Measurements from ENCODE around the gene ABLIM2.

The ABLIM2 gene

DNA sequence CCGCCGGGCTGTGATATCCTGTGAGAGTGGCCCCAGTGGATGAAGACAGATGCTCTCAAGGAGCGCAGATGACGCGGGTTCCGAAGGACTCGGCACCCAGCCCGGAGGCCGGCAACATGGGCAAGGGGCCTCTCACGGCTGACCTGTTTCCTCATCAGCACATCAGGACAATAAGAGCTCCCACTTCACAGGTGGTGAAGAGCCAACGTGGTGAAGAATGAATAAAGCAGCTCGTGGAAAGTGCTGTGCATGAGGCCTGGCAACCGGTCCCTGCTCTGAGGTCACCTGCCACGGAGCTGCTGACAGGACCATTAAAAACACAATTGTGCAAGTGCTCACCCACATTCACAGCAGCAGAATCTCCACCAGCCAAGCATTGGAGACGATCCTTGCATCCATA lies 22.9 kb downstream of the ABLIM2 start:
- no peak for DNase-seq

DNA sequence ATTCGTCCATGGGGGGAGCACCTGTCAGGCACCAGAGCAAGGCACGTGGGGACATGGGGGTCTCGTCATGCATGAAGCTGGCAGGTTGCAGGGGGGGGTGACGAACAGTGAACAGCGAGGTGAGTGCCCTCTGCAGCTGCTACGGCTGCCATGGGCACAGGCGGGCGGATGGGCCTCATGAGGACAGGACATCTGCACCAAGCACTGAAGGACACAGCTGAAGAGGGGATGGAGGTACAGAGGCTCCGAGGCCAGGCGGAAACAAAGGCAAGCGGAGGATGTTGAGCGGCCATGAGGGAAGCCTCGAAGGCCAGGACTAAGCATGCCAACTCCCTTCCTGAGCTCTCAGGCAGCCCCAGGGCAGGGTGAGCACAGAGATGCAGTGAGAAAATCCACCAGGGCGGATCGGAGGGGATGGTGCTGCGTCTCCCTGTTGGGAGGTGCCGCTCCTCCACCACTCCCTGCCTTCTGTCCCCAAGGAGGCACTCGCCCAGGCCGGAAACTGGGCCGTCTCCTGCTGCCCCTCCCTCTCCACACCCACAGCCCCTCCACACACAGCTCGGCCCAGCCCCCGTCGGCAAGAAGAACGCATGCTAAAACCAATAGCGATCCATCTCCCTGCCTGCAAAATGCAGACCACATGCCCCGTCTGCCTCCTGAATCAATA lies 24.6 kb downstream of the ABLIM2 start:
- no peak for DNase-seq

GRCh38 chr4:8132947-8133705 lies 25.5 kb downstream of the ABLIM2 start:
- no peak for DNase-seq

- DNase-seq, result no peak
Measured at GRCh38 chr4:8132400-8132799, 26.2 kb downstream of the ABLIM2 start.

DNA sequence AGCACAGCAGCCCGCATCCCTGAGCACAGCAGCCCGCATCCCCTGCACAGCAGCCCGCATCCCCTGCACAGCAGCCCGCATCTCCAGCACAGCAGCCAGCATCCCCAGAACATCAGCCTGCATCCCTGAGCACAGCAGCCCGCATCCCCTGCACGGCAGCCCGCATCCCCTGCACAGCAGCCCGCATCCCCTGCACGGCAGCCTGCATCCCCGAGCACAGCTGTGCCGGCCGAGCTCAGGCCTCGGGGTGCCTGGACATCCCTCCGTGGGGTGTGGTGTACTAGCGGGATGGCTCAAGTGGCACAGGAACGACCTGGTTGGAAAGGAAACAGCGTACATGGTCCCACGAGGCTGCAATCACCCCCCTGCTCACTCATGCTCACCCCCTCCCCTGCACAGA lies 26.8 kb downstream of the ABLIM2 start:
- DNase-seq, result no peak

DNA sequence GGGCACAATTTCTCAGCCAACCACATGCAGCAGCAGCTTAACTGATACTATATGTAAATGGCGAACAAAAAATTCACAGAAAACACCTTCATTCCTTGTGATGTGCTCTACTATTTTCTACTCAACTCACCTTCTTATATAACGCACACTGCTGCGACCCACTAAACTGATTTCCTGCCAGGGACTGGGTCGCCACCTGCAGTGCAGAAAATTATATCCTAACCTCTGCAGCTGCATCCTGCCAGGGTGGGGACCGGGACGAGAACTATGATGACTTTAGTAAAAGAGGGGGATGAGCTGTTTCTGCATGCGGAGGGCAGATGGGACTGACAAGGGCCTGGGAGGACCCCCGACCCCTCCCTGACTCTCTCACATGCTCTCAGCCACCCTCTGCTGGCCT lies 27.4 kb downstream of the ABLIM2 start:
- DNase-seq, result no peak

GRCh38 chr4:8130346-8131066 lies 28.1 kb downstream of the ABLIM2 start:
- no peak for DNase-seq

DNA sequence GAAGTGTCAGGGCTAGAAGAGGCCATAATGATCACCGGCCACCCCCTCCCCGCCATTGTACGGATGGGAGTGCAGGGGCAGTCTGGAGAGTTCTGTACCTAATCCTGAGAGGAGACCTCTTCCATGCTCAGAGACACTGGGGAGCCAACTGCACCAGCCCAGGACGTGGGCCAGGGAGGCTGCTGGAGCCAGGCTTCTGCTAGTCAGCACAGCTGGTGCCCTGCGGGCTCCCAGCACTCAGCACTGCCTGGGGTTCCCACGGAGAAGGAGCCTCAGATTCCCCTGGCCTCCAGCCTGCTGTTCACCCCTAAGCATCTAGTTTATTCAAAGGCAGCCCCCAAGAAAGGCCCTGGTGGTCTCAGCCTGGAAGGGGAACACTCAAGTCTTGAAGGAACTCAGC lies 28.8 kb downstream of the ABLIM2 start:
- DNase-seq, result no peak

GRCh38 chr4:8129136-8129535 lies 29.5 kb downstream of the ABLIM2 start:
- no peak for DNase-seq

GRCh38 chr4:8128100-8128856 lies 30.3 kb downstream of the ABLIM2 start:
- peak; percentile 61 for DNase-seq

DNA sequence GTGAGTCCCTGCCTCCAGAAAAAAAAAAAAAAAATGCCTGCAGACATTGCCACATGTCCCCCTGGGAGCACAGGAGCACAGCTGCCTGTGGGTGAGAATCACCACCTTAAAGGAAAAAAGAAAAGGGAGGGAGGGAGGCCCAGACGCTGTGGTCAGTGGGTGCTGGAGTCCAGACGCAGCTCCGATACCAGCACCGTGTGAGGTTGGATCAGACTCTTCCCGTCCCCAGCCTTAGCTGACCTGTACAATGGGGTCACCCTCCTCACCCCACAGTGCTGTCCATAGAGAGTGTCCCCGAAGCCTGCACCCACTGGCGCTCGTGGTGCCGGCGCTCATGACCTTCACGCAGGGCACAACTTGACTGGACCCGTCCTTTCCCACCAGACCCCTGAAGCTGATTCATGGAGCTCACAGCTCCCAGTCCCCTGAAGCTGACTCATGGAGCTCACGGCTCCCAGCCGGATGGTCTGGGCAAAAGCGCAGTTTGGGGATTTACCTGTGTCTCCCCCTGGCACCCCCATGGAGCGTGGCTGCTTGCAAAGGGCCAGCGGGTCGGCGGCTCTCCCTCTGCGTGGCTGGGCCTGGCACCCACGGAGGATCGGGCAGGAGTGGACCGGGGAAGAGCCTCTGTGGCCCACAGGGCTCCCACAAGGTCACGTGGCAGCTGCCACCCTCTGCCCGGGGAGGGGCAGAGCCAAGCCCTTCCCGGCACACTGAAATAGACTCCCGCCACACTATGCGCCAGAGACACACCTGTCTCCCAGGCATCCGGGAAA lies 31.4 kb downstream of the ABLIM2 start:
- DNase-seq, result no peak

- no peak for DNase-seq
Measured at GRCh38 chr4:8126523-8126922, 32.1 kb downstream of the ABLIM2 start.

DNA sequence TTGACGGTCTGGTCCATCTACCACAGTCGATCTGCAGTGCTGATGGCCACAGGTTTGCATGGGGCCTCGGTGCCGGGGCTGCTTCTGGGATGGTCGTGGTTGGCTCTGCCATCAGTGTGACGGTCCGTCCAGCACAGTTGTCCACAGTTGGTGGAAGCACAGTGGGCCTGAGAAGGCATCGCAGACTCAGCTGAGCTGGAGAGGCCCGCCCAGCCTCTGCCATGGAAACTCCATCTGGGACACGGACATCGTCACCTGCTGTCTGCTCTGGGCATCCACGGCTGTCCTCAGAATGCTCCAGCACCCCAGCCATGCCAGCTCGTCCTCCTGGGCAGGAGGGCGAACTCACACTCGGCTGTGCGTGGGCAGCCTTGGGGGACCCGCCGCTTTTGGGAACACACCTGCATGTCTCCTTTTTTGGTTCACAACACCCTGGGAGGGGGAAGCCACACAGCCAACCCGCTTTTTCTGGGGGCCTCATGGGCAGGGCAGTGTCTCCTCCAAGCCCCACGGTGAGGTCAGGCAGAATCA lies 33.0 kb downstream of the ABLIM2 start:
- DNase-seq, result no peak

- DNase-seq, result no peak
Measured at GRCh38 chr4:8123870-8124269, 34.7 kb downstream of the ABLIM2 start.

DNA sequence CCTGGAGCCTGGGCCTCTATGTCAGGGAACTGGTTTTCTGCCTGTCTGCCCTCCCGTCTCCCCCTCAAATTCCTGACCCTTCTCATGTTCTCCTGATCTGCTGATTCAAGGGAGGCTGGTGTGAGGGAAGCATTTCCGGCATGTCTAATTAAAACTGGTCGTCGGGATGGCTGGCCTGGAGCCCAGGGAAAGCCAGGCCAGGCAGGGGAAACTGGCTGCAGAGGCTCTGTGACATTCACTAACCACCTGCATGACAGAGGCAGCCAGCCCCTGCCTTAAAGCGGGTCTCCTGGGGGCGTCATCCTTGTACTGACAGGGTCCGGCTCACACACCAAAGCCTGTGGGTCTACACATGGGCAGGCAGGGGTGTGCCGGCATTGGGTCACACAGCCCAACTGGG lies 35.2 kb downstream of the ABLIM2 start:
- no peak for DNase-seq

DNA sequence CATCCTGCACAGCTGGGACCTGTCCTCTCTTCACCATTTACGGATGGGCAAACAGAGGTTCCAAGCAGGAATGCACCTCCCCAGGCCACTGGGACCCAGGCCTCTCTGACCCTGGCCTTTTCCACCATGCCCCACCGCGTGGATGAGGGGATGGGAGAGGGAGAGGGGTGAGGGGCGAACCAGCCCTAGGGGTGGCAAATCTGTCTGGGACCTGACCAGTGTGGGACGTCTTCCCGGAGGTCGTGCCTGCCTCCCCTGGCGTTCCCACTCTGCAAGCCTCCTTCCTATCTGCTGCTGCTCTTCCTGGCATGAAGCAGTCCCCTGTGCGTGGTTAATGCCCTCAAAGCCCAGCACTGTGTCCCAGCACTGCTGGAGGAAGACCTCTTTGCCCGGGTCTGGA lies 35.9 kb downstream of the ABLIM2 start:
- no peak for DNase-seq

GRCh38 chr4:8121292-8122015 lies 37.2 kb downstream of the ABLIM2 start:
- no peak for DNase-seq

DNA sequence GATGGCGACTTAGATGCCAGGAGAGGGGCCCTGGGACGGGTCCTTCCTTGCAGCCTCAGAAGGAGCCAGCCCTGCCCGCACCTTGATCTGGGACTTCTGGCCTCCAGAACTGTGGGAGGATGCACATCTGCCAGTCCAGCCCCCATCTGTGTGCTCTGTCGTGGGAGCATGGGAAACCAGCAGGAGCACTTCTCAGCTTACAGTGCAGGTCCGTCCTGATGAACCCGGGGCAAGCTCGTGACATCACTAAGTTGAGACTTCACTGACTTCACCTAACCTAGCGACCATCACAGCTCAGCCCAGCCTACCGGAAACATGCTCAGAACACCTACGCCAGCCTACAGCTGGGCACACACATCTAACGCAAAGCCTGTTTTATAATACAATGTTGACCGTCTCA lies 38.1 kb downstream of the ABLIM2 start:
- DNase-seq, result no peak

- no peak for DNase-seq
Measured at GRCh38 chr4:8119877-8120276, 38.7 kb downstream of the ABLIM2 start.

- DNase-seq, result no peak
Measured at GRCh38 chr4:8118531-8118930, 40.1 kb downstream of the ABLIM2 start.

DNA sequence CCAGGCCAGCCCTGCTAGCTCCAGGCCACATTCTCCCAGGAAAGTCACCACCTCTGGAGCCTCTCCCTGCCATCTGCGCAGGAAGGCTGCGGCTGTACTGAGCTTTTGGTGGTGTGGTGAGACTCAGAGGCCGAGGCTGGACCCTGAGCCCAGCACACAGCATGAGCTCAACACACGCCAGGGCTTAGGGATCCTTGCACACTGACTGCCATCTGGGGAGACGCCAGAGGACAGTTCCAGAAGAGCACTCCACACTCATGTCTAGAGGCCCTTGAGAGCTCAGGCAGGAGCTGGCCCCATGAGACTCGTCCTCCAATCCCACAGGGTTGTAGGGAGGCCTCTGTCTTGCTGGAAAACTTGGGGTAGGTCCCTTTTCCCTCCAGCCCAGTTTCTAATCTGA lies 40.6 kb downstream of the ABLIM2 start:
- DNase-seq, result no peak

- peak; percentile 11 for DNase-seq
Measured at GRCh38 chr4:8117278-8117682, 41.3 kb downstream of the ABLIM2 start.

All from SHP77 treated with DMSO at 0.1 percent for 48 hours (cell line).